Thoracic aorta (tissue), 2 donors: ENCODE results near the gene ZNF266. TPM values are rescaled to one million over a fixed set of nuclear protein-coding genes. Genes with fewer than 3 reads are reported as not detected.

Experiments
- ATAC-seq: fragments of 150-250 bp; one replicate; pipeline ENCODE4 v1.8.0; 2017; ENCODE audit warnings: low read depth; ENCODE audit not compliant: insufficient number of reproducible peaks, low FRiP score
- DNase-seq: peaks from one replicate; pipeline ENCODE4 v3.0.0-alpha.2; 2020; ENCODE audit warnings: low spot score
- H3K27ac ChIP-seq, 2 donors: fragments of 200-600 bp; sonication (generic); 1 replicate in 1 of 2; 2 replicates in 1 of 2; pipeline ENCODE4 v1.5.1; 2016; ENCODE audit warnings: mild to moderate bottlenecking in 2 of 2, moderate library complexity in 2 of 2
- H3K27me3 ChIP-seq: fragments of 200-600 bp; sonication (generic); replicated peaks from 2 replicates; pipeline ENCODE4 v1.6.0; 2016; ENCODE audit warnings: mild to moderate bottlenecking; ENCODE audit not compliant: insufficient read depth
- H3K36me3 ChIP-seq: fragments of 200-600 bp; sonication (generic); one replicate; pipeline ENCODE4 v1.5.1; 2016
- H3K4me1 ChIP-seq, 2 donors: fragments of 200-600 bp; sonication (generic); 1 replicate in 1 of 2; 2 replicates in 1 of 2; pipeline versions ENCODE4 v1.5.1 to v1.6.0; 2016; ENCODE audit warnings: low read depth in 2 of 2, mild to moderate bottlenecking in 1 of 2; ENCODE audit not compliant: control insufficient read depth in 1 of 2
- H3K4me3 ChIP-seq: fragments of 200-600 bp; sonication (generic); 2 replicates; pipeline ENCODE4 v1.5.1; 2016; ENCODE audit warnings: mild to moderate bottlenecking
- H3K9me3 ChIP-seq: fragments of 200-600 bp; sonication (generic); 2 replicates; pipeline ENCODE4 v1.5.1; 2016
- total RNA-seq, 2 donors: library from RNA; depleted of rRNA; stranded (reverse); fragments of >200 nt; gene quantifications; one replicate each; pipeline versions ENCODE4 v1.1.0 to v1.2.3, GENCODE V29; 2016
- TF ChIP-seq, protein P1 (sequence below): fragments of 200-600 bp; sonication (generic); IDR thresholded peaks from one replicate; pipeline ENCODE4 v1.5.1; 2019; ENCODE audit warnings: antibody characterized with exemption

Gene ZNF266
- total RNA-seq, 2 donors from 2014 or later: 28.2 to 30.1 TPM

- ATAC-seq: no peak
- peaks cover 3% of the 10 kb centered on the region for H3K9me3 ChIP-seq
- peaks cover 28% of the 10 kb centered on the region for H3K36me3 ChIP-seq
These were observed 4.9 kb downstream of the ZNF266 start for GRCh38 chr19:9430444-9430843.

DNA sequence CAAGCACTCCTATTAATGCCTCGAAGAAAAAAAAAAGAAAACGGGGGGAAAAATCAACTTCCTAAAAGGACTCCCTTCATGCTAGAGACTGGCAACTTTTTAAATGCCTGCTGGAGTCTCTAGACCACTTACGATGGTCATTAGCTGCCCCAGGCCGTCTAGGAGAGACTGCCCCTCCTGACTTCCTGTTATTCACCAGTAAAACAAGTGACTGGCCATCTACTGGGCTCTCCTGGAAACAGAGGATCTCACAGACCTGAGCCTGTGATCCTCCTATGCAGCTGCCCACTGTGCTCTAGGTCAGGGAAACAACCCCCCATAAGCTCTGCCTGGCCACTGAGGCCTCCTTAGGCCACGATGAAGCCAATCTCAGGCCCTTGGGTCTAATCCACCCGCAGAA, 7.4 kb downstream of the ZNF266 start:
- TF ChIP-seq, protein P1, sequence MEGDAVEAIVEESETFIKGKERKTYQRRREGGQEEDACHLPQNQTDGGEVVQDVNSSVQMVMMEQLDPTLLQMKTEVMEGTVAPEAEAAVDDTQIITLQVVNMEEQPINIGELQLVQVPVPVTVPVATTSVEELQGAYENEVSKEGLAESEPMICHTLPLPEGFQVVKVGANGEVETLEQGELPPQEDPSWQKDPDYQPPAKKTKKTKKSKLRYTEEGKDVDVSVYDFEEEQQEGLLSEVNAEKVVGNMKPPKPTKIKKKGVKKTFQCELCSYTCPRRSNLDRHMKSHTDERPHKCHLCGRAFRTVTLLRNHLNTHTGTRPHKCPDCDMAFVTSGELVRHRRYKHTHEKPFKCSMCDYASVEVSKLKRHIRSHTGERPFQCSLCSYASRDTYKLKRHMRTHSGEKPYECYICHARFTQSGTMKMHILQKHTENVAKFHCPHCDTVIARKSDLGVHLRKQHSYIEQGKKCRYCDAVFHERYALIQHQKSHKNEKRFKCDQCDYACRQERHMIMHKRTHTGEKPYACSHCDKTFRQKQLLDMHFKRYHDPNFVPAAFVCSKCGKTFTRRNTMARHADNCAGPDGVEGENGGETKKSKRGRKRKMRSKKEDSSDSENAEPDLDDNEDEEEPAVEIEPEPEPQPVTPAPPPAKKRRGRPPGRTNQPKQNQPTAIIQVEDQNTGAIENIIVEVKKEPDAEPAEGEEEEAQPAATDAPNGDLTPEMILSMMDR: no peak
- ATAC-seq (no peak), DNase-seq (no peak)
- no peaks in the 10 kb centered on the region for H3K4me1 ChIP-seq
- peaks cover 42% of the 10 kb centered on the region for H3K36me3 ChIP-seq
- H3K27ac ChIP-seq: no peak overlapping the region
- no peak overlapping the region for H3K4me3 ChIP-seq
- H3K9me3 ChIP-seq: peaks cover 13% of the 10 kb centered on the region
- H3K27me3 ChIP-seq: no peaks in the 10 kb centered on the region

More at GRCh38 chr19:9430444-9430843, 4.9 kb downstream of the ZNF266 start:
- peaks cover 6 to 13% of the 10 kb centered on the region in 2 donors for H3K4me1 ChIP-seq
- DNase-seq: no peak
- H3K4me3 ChIP-seq: no peak overlapping the region
- TF ChIP-seq, protein P1: no peak
- no peaks in the 10 kb centered on the region for H3K27me3 ChIP-seq
- H3K27ac ChIP-seq: no peak overlapping the region

GRCh38 chr19:9413240-9413954, 22.0 kb downstream of the ZNF266 start:
- TF ChIP-seq, protein P1: no peak
- H3K27ac ChIP-seq: no peak overlapping the region
- ATAC-seq (no peak), DNase-seq (no peak)
- H3K4me3 ChIP-seq: peak overlapping the region; percentile 8
- peaks cover 88% of the 10 kb centered on the region for H3K9me3 ChIP-seq
- H3K4me1 ChIP-seq: no peaks in the 10 kb centered on the region
- no peaks in the 10 kb centered on the region for H3K27me3 ChIP-seq
- peaks cover 63% of the 10 kb centered on the region for H3K36me3 ChIP-seq

DNA sequence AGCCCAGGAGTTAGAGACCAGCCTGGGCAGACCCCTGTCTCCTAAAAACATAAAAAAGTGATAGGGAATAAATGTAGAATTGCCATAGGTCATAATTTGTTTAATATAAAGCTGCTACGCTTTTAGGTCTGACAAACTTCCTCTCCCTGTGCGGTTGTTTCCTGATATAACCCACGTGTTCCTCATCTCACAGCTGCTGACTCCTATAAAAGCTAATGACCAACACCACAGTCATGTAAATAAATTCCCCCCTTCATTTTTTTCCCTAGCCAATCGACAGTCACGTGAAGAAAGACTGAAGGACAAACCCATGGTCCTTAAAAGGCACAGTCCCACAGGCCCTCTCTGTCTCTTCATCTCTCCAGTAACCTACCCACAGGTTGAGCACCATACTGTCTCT, 27.5 kb downstream of the ZNF266 start:
- H3K27me3 ChIP-seq: no peaks in the 10 kb centered on the region
- no peak for ATAC-seq
- H3K36me3 ChIP-seq: peaks cover 8% of the 10 kb centered on the region
- H3K4me3 ChIP-seq: no peak overlapping the region
- H3K9me3 ChIP-seq: peaks cover 62% of the 10 kb centered on the region
- TF ChIP-seq, protein P1: no peak
- H3K27ac ChIP-seq: no peak overlapping the region
- no peaks in the 10 kb centered on the region for H3K4me1 ChIP-seq
- no peak for DNase-seq

- Histone ChIP-seq H3K36me3 (no peaks in the 10 kb centered on the region), H3K9me3 (peaks cover 52% of the 10 kb centered on the region), H3K27me3 (no peaks in the 10 kb centered on the region), H3K27ac (no peak overlapping the region), H3K4me3 (peak overlapping the region; percentile 70), H3K4me1 (no peaks in the 10 kb centered on the region)
- TF ChIP-seq, protein P1: no peak
- ATAC-seq (no peak), DNase-seq (no peak)
These were observed 28.5 kb downstream of the ZNF266 start for GRCh38 chr19:9406798-9407352.
